ENCODE results near the gene MSX1.
A peak's percentile ranks its signal among the peaks of the same experiment; 100 is the strongest.

MSX1 gene

DNA sequence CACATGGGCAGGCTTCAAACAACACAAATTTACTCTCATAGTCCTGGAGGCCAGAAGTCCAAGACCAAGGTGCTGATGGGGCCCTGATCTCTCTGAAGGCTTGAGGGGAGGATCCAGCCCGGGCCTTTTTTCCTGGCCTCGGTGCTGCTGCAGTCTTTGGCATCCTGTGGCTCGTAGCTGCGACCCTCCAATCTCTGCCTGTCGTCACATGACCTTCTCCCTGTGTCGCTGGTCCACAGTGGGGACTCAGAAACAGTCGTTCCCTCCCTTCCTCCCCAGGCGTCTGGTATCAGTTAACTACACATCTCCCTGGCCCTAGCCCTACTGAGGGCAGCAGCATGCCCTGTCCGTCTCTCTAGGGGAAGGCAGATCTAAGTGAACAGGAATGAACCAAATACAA lies 19.1 kb upstream of the MSX1 start:
- DNase-seq (ENCODE audit: low read depth, low spot score): no peak

DNA sequence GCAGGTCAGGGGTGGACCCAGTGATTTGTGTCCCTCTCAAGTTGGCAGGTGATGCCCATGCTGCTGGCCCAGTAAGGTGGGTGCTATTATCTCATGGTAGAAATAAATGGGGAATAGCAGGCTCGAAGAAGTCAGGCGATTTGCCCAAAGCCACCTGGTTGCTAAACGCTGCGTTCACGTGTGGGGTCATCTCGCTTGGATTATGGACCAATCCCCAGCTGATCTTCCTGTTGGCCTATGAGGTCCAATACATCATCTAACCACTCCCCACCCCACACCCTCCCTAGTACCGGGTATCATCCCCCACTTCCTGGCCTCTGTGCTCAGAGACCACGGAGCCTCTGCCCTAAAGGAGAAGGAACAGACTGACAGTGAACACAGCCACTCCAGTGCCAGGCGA lies 18.3 kb upstream of the MSX1 start:
- no peak for DNase-seq (ENCODE audit: low read depth, low spot score)

DNA sequence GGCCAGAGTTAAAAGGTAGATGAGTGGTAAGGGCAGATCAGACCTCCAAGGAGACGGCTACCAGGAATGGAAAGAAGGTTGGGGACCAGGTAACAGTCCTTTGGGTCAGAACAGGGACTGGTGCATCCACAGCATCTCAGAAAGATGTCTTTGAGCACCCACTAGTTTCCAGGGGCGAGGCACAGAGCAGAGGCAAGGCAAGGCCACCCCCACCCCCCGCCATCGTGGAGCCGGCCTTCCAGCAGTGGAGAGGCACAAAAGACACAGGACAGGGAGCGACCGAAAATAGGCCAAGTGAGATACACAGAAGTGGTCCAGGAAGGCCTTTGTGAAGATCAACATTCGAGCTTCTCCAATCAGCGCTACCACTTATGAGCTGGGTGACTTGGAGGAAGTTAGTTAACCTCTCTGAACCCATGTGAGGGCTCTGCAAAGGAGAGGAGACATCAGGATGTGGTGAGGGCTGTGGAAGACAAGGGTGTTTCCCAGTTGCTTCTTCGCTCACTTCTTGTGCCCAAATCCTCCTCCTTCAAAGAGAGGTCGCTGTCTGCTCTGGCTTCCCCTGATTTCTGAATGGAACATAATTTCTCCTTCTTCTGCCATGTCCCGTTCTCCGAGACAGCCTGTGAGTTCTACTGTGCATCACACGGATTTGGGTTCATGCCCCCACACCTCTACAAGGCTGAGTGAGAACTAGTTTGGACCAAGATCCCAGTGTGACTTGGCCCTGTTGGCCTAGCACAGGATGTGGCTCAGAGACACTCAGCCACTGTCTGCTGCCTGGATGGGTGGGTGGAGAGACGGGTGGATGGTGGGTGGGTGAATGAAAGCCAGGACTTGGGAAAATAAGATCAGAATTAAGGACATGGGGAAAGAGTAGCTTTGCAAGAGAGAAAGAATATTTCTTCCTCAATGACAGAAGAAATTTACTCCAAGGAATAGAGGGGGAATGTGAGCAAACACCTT lies 16.7 kb upstream of the MSX1 start:
- no peak for DNase-seq (ENCODE audit: low read depth, low spot score)

DNA sequence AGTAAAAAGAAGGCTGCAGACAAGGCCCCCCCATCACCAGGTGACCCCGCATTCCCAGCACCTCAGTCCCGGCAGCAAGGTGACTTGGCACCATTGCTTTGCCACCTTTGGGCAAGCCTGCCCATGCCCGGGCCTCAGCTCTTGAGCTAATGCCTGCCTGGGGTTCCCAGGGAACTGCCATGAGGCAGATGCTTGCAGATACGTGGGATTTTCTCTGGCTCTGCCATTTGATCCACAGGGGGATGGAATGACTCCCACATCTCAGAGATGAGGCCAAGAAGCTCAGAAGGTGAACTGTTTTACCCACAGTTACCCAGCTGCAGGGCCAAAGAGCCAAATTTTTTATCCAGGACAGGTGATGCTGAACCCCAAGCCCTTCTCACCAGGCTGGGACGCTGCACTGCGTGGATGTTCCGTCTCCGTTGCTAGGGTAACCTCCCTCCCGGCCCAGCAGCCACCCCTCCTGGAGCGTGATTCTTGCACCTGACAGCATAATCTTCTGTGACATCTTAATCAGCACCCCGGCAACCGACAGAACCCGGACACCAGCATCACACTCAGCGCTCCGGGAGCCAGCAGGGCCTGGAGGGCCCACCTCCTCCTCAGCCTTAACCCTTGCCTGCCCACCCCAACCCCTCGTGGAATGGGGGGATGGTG lies 15.7 kb upstream of the MSX1 start:
- no peak for DNase-seq (ENCODE audit: low read depth, low spot score)

DNA sequence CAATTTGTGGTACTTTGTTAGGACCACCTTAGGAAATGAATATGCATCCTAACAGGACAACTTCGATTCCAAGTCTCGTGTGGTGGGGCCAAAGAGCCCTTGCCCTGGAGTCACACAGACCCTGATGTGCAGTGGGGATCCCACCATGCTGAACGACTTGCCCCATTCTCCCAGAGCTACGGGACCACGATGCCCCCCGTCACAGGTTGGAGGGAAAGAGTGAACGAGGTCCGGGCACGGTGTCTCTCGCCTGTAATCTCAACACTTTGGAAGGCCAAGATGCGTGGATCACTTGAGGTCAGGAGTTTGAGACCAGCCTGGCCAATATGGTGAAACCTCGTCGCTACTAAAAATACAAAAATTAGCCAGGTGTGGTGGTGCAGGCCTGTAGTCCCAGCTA lies 14.4 kb upstream of the MSX1 start:
- DNase-seq (ENCODE audit: low read depth, low spot score): no peak

DNA sequence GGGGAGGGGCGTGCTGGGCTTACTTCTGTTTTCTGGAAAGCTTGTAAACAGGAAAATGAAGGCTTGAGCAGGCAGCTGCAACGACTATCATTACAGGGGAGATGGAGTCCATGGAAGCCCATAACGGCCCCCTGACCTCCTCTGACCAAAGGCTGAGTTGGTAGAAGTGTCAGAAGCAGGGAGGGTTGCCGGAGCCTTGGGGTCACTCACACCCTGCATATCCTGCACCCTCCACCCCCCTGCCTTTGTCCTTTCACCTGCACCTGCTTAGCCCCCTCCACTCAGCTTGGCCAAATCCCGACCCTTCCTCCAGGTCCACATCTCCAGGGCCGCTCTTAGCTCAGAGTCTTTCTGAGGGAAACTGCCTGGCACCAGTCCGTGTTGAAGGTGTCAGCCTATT lies 12.5 kb upstream of the MSX1 start:
- DNase-seq (ENCODE audit: low read depth, low spot score): no peak

DNA sequence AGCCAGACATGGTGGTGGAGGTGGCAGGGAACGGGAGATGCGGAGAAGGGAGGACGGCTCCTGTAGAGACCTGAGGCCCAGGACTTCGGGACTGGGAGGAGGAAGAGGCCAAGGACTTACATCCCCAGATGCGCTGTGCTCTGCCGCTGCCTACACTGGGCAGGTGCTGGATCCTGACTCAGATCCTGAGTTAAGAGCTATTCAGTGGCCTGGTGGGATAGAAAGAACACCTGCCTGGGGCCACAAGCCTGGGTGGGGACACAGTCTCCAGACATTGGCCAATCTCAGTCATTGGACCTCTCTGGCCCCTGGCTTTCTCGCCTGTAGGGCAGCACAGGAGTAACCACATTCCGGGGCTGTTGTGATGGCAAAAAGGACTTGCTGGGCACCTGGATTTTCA lies 10.9 kb upstream of the MSX1 start:
- DNase-seq (ENCODE audit: low read depth, low spot score): peak; percentile 56

DNA sequence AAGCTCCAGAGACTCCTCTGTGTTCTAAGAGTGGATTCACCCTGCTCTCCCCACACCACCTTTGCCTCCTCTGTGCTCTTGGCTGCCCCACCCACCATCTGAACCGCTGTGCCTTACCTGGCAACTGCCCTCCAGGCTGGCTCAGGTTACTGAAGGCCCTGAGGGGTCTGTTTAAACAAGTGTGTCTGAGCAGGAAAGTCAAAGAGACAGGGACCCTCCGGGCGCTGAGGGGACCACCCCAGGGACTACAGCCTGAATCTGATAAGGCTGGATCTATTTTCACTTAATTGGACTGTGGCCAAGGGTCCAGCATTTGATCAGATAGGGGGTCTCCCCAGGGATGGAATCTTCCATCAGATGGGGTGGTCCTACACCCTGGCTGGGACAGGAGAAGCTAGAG lies 10.4 kb upstream of the MSX1 start:
- DNase-seq (ENCODE audit: low read depth, low spot score): peak; percentile 6

DNA sequence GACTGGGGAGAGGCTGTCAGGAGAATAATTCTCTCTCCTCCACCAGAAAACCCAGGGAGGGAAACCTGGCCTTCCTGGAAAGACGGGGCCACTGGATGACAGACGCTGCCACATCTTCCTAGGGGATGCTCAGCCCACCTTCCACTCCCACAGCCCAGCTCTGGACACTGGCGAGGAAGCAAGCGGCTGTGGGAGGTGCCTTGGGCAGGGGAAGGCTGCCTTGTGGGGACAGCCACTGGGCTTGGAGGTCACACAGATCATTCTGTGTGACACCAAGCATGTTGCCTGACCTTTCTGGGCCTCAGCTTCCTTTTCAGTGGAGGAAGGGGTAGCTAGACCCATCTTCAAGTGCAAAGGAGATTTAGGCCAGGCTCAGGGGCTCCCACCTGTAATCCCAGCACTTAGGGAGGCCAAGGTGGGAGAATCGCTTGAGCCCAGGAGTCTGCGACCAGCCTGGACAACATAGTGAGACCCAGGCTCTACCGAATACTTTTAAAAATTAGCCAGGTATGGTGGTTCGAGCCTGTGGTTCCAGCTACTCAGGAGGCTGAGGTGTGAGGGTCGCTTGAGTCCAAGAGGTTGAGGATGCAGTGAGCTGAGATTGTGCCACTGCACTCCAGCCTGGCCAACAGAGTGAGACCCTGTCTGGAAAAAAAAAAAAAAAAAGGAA lies 9.8 kb upstream of the MSX1 start:
- no peak for DNase-seq (ENCODE audit: low read depth, low spot score)

DNA sequence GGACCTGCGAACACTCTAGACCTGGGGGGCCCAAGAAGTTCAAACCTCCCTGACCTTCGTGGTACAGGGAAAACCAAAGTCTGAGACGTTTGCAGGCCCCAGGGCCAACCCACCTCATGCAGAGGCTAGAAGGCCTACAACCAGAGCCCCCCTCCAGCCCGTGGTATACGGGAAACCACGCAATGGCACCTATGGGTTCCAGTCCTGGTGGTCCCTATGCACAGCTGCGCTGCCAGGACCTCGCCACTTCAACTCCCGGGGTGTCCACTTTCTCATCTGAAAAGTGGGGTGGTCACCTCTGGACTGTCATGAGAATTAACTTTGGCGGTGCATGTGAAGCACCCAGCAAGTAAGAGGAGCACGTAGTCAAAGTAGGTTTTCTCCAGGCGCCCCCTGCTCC lies 8.4 kb upstream of the MSX1 start:
- no peak for DNase-seq (ENCODE audit: low read depth, low spot score)

DNA sequence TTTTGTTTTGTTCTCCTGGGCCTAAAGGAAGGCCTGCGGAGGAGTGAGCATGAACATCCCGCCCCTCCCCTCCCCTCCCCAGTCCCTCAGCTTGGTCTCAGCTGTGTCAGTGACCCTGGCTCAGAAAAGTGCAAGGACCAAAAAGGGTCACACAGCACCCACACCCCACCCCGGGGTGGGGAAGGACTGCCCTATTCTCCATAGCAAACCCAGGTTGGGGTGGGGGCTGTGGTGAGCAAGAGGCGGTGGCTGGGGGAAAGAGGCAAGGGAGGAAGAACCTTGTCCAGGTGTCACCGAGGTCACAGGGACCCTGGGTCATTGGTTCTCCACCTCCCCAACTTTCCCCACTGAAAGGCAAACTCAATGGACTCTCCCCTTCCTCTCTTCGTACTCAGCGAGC lies 7.6 kb upstream of the MSX1 start:
- DNase-seq (ENCODE audit: low read depth, low spot score): no peak

DNA sequence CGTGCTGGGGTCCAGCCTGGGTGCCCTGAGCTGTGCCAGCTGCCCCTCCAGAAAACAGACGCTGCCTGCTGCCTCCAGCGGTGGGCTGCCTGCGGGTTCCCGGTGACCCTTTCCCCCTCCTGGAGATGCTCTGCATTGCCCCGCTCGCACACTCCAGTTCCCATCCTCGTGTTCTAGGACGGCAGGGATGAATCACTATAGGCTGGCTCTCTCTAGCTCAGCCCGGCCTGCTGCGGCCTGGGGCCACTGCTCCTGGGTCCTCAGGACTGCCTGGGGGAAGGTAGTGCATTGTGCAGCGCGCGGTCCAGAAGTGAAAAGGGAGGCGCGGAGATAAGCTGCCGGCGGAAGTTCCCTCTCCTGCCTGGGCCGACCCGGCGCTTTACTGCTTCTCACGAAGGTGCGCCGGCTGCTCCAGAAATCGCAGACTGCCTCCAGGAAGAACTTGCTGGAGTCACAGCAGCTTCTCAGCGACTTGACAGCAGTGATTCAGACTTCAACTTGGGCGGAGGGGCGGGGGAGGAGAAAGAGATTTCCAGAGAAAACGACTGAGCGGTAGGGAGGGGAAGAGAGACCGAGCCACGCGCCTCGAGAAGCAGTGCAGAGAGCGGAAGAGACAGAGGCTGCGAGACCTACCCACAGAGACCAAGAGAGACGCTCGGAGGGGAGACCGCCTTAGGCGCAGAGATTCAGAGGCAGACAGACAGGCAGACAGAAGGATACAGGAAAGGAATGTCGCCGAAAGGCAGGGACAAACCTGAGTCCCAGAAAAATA lies 6.7 kb upstream of the MSX1 start:
- DNase-seq (ENCODE audit: low read depth, low spot score): peak; percentile 94

DNA sequence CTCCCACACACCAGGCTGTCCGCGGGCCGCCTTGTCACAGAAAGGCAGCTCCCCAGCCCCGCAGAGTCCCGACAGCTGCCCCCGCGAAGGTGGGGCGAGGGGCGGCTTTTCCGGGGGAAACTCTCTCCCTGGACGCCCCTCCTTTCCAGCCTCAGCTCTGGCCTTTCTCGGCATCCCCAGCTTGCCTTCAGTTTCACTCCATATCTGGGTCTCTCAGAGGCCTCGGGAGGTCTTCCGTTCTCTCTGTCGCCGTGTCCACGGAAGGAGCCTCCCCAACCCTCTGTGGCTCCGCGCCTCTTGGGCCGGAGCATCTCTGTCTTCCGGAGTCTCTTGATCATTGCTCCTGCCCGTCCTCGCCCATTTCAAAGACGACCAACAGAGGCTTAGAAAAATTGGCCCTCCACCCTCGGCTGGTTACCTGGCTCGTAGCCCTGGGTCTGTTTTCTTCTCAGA lies 6.1 kb upstream of the MSX1 start:
- no peak for DNase-seq (ENCODE audit: low read depth, low spot score)

DNA sequence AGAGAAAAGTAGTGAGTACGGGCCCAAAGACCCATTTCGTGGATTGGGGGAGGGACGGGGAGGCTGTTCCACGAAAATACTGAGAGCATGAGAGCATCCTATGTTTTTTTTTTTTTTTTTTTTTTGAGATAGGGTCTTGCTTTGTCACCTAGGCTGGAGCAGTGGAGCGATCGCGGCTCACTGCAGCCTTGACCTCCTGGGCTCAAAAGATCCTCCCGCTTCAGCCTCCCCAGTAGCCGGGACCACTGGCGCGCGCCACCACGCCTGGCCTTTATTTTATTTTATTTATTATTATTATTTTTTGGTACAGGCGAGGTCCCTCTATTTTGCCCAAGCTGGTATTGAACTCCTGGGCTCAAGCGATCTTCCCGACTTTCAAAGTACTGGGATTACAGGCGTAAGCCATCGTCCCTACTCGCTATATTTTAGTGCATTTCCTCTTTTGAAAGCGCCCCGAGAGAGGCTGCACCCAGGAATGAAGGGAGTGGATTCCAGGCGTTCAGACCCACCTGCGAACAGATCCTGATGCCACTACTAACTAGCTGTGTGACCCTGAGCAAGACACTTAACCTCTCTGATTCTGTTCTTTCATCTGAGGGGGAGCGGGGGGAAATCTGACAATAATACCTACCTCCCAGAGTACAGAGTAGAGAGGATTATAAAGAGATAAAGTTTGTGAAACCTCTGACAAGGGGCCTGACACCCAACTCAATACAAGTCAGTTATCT lies 5.4 kb upstream of the MSX1 start:
- no peak for DNase-seq (ENCODE audit: low read depth, low spot score)

DNA sequence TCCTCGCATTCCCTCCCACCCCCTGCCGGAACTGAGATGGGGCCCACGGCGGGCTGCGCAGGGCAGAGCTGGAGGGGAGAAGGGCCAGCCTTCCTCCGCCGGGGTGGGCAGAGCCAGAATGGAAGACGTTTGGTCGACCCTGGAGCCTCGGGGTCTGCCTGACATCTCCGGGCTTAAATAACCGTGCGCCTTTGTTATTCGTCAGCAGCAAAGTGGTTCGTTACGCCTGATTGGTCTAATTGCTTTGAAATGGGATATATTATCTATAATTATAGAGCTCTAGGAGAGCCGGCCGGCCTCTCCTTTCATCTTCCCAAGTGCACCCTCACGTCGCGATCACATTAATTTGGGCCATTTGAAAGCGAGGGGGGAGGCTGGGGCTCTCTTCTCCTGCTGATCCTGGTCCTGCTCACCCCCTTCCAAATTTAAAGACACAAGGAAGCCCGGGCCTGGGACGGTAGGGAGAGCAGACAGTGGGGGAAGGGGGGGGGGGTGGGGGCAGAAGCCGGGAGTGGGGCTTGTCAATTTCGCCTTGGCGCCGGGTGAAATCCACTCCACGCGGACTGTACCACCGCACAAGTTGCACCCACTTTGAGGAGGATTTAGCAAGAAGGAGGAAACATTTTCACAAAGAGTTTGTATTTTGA lies 4.7 kb upstream of the MSX1 start:
- DNase-seq (ENCODE audit: low read depth, low spot score): peak; percentile 89

DNA sequence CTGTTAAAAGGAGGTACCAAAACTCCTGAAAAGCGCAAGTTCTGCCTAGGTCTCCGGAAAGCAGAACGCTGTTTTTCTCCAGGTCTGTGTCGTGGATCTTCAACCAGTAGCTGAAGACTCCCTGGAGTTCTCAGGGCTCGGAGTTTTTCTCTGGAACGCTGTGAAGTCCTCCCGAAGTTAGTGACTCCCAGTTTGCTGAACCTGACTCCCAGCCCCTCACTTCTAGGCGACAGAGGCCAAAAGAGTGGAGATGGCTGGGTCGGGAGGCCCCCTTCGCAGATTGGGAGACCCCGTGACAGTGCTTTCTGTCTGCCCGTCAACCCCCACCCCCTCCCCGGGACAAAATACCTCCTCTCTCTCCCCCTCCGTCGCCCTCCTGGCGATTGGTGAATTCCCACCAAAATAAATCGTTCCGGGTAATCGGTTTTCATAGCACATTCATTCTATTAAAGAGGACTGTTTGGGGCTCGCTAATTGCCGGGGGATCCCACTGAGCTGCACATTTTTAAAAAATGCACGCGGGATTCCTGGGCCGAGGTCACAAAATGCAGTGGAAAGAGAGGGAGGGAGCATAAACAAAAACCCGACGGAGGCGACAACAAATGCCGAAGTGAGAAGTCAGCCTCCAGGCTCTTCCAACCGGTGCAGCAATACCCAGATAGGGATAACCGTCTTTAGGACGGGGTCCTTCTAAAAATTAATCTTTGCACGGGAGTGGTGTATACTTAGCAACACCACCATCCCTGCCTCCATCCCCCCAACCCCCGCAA lies 4.0 kb upstream of the MSX1 start:
- peak; percentile 62 for DNase-seq (ENCODE audit: low read depth, low spot score)

DNA sequence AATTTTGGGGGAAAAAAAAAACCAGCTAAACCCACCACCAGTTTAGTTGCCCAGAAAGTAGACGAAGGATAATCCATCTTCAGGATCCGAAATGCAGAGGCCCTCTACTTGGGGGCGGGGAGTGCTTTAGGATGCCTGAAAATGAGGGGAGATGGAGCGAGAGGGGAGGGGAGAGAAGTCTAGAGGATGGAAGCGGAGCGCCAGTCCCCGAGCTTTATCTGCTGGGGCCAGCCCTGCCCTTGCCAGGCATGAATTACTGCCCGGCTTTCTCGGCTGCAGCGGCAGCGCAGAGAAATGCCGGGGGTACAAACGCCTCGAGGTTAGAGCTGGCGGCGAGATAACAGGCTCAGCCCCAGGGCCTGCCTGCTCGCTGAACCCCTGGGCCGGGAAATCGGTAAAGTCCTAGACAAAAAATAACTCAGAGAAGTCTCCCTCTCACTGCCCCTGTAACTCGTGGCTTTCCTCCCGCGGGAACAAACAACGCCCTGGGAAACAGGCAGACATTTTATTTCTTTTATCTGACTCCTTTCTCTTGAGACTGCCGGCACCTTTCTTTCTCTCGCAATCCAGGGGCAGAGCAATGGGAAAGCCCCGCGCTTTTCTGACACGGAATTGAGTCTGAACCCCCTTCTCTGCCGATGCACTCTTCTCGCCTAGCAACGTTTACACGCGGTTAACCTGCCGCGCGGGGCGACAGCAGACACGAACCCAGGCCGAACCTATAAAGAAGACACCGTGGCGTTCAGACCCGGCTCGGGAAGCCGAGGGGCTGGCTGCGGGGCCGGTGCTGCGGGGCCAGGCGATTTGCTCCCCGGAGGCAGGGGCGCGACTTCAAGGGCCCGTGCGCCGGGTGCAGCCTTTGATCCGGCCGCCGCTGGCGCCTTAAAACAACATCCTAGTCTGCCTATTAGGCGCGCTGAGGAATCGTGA lies 3.1 kb upstream of the MSX1 start:
- DNase-seq (ENCODE audit: low read depth, low spot score): peak; percentile 91

DNA sequence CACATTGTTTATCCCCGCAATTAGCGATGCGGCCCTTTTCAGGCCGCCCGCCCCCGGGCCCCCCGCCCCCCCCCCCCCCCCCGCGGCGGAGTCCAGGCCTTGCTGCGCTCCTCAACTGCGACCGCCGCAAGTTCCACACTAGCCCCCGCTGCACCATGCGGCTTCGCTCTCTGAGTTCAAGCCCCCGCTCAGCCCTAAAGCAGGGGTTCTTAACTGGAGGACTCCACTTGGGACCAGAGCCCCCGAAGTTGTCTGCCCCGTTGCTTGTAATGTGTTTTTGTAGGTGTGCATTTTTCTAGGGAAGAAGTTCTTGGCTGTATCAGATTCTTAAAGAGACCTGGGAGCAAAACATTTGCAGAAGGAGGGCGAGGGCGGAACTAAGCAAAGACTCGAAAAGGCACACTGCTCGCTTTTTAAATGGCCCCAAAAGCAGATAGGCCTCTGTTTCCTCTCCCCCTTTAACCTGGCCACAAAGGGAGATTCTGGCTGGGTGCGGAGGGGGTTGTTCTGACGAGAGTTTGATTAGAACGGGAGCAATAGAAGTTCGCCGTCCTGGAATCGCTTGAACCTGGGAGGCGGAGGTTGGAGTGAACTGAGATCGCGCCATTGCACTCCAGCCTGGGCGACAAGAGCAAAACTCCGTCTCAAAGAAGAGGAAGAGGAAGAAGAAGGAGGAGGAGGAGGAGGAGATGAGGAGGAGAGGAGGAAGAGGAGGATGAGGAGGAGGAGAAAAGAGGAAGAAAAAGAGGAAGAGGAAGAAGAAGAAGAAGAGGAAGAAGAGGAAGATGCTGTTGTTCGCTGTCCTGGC lies 2.3 kb upstream of the MSX1 start:
- DNase-seq (ENCODE audit: low read depth, low spot score): peak; percentile 58
